ENCODE measurements around the gene ITSN1. TPM values are rescaled to one million over a fixed set of nuclear protein-coding genes. Genes with fewer than 3 reads are reported as not detected.

The ITSN1 gene
- total and polyA plus RNA-seq, 2 of the 13 experiments (the other 11 are each of a cell fraction or from before 2014, with no cell fraction given), result 26.1 to 33.8 TPM

- TF ChIP-seq TAF15 (IDR thresholded peaks at IDR 0.05; ENCODE audit: low read depth, low read length, poor library complexity, severe bottlenecking) (no peak), GFI1 (CRISPR knock-in tag; IDR thresholded peaks at IDR 0.05; ENCODE audit: borderline replicate concordance) (no peak), MXD1 (CRISPR knock-in tag; IDR thresholded peaks at IDR 0.05) (no peak), FOXJ3 (CRISPR knock-in tag; IDR thresholded peaks at IDR 0.05; ENCODE audit: borderline replicate concordance) (no peak), ZNF577 (CRISPR knock-in tag; IDR thresholded peaks at IDR 0.05; ENCODE audit: borderline replicate concordance, low read depth) (no peak), STAG1 (CRISPR knock-in tag; IDR thresholded peaks at IDR 0.05) (peak; percentile 67), CBX5 (CRISPR knock-in tag; IDR thresholded peaks at IDR 0.05; ENCODE audit: borderline replicate concordance) (no peak), RELA (CRISPR knock-in tag; IDR thresholded peaks at IDR 0.05) (no peak), ZNF512 (CRISPR knock-in tag; IDR thresholded peaks at IDR 0.05) (no peak), FOXA1 (IDR thresholded peaks at IDR 0.05) (no peak), FOXA1 (CRISPR knock-in tag; IDR thresholded peaks at IDR 0.05) (no peak), SAP130 (CRISPR knock-in tag; IDR thresholded peaks at IDR 0.05; ENCODE audit: low read depth) (peak; percentile 34; the same call in 1 of the 2 replicates), DNMT3B (CRISPR knock-in tag; conservative IDR thresholded peaks at IDR 0.05) (no peak), RBM22 (optimal IDR thresholded peaks at IDR 0.05; ENCODE audit: low read length) (no peak), HOXA3 (CRISPR knock-in tag; IDR thresholded peaks at IDR 0.05) (no peak), ZMYM4 (CRISPR knock-in tag; IDR thresholded peaks at IDR 0.05) (peak; percentile 38; the same call in 1 of the 2 replicates), ZC3H4 (CRISPR knock-in tag; IDR thresholded peaks at IDR 0.05; ENCODE audit: borderline replicate concordance) (no peak)
- TF ChIP-seq, protein P1, sequence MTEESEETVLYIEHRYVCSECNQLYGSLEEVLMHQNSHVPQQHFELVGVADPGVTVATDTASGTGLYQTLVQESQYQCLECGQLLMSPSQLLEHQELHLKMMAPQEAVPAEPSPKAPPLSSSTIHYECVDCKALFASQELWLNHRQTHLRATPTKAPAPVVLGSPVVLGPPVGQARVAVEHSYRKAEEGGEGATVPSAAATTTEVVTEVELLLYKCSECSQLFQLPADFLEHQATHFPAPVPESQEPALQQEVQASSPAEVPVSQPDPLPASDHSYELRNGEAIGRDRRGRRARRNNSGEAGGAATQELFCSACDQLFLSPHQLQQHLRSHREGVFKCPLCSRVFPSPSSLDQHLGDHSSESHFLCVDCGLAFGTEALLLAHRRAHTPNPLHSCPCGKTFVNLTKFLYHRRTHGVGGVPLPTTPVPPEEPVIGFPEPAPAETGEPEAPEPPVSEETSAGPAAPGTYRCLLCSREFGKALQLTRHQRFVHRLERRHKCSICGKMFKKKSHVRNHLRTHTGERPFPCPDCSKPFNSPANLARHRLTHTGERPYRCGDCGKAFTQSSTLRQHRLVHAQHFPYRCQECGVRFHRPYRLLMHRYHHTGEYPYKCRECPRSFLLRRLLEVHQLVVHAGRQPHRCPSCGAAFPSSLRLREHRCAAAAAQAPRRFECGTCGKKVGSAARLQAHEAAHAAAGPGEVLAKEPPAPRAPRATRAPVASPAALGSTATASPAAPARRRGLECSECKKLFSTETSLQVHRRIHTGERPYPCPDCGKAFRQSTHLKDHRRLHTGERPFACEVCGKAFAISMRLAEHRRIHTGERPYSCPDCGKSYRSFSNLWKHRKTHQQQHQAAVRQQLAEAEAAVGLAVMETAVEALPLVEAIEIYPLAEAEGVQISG (CRISPR knock-in tag; IDR thresholded peaks at IDR 0.05), result no peak
- TF ChIP-seq, protein P2, sequence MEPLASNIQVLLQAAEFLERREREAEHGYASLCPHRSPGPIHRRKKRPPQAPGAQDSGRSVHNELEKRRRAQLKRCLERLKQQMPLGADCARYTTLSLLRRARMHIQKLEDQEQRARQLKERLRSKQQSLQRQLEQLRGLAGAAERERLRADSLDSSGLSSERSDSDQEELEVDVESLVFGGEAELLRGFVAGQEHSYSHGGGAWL (CRISPR knock-in tag; IDR thresholded peaks at IDR 0.05), result no peak
- TF ChIP-seq, protein P3, sequence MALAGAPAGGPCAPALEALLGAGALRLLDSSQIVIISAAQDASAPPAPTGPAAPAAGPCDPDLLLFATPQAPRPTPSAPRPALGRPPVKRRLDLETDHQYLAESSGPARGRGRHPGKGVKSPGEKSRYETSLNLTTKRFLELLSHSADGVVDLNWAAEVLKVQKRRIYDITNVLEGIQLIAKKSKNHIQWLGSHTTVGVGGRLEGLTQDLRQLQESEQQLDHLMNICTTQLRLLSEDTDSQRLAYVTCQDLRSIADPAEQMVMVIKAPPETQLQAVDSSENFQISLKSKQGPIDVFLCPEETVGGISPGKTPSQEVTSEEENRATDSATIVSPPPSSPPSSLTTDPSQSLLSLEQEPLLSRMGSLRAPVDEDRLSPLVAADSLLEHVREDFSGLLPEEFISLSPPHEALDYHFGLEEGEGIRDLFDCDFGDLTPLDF (CRISPR knock-in tag; IDR thresholded peaks at IDR 0.05), result no peak
These were observed 252.5 kb downstream of the ITSN1 start (continued) for GRCh38 chr21:33894736-33895288.
